Neural crest cell (in vitro differentiated cells): ENCODE results near the gene CDCA3. TPM values are rescaled to one million over a fixed set of nuclear protein-coding genes. Genes with fewer than 3 reads are reported as not detected.
"Not testable (repeated sequence)": the region's sequence is repeated elsewhere in the genome, so short reads cannot be mapped to it uniquely, and the experiment has no call there.

Source experiments
- DNase-seq: peaks from one replicate; pipeline ENCODE4 v3.0.0; 2021; ENCODE audit warnings: low read depth, mixed read lengths, low spot score
- H3K27ac Mint-ChIP-seq: one replicate; pipeline ENCODE4 v1.8.0; 2021; ENCODE audit warnings: mild to moderate bottlenecking, mixed read lengths; ENCODE audit not compliant: unreplicated experiment
- H3K27me3 Mint-ChIP-seq: 2 replicates; pipeline ENCODE4 v1.8.0; 2021; ENCODE audit warnings: low read depth, mild to moderate bottlenecking, mixed read lengths
- H3K36me3 Mint-ChIP-seq: 2 replicates; pipeline ENCODE4 v1.8.0; 2021; ENCODE audit warnings: low read depth, mild to moderate bottlenecking, mixed read lengths
- H3K4me1 Mint-ChIP-seq: 2 replicates; pipeline ENCODE4 v1.8.0; 2021; ENCODE audit warnings: mixed read lengths
- H3K4me3 Mint-ChIP-seq: one replicate; pipeline ENCODE4 v1.8.0; 2021; ENCODE audit warnings: mild to moderate bottlenecking, mixed read lengths
- H3K9me3 Mint-ChIP-seq: 2 replicates; pipeline ENCODE4 v1.8.0; 2021; ENCODE audit warnings: mixed read lengths
- CTCF ChIP-seq: fragments of 200-600 bp; sonication (generic); conservative IDR thresholded peaks from 2 replicates; pipeline ENCODE4 v1.5.0; 2021; ENCODE audit warnings: antibody characterized with exemption, mild to moderate bottlenecking
- total RNA-seq: library from RNA; stranded (reverse); gene quantifications from 2 replicates; pipeline ENCODE4 v1.2.1, GENCODE V29; 2021

The CDCA3 gene
- total RNA-seq, 1 donor from 2014 or later, result 71.7 TPM

GRCh38 chr12:6891646-6892001, 40.5 kb upstream of the CDCA3 start:
- Mint-ChIP-seq H3K27me3 (no peaks in the 10 kb centered on the region), H3K36me3 (peaks cover 5% of the 10 kb centered on the region), H3K4me1 (peaks cover 23% of the 10 kb centered on the region), H3K4me3 (peak overlapping the region; percentile 80), H3K27ac (peak overlapping the region; percentile 71), H3K9me3 (peaks cover 4% of the 10 kb centered on the region)
- TF ChIP-seq CTCF, result no peak
- DNase-seq, result no peak

- peak; percentile 99 for DNase-seq
- Mint-ChIP-seq H3K36me3 (peaks cover 5% of the 10 kb centered on the region), H3K4me3 (peak overlapping the region; percentile 84), H3K9me3 (peaks cover 1% of the 10 kb centered on the region), H3K27ac (peak overlapping the region; percentile 99), H3K27me3 (no peaks in the 10 kb centered on the region), H3K4me1 (peaks cover 27% of the 10 kb centered on the region)
- peak; percentile 99 for TF ChIP-seq CTCF
These were observed 39.9 kb upstream of the CDCA3 start for GRCh38 chr12:6890789-6891645.

- not testable (repeated sequence) for H3K9me3 Mint-ChIP-seq, H3K36me3 Mint-ChIP-seq, H3K27me3 Mint-ChIP-seq, DNase-seq
- Mint-ChIP-seq H3K27ac (peak overlapping the region; percentile 99), H3K4me3 (peak overlapping the region; percentile 84), H3K4me1 (peaks cover 32% of the 10 kb centered on the region)
These were observed 38.9 kb upstream of the CDCA3 start for GRCh38 chr12:6889775-6890573.

GRCh38 chr12:6888794-6889193, 37.7 kb upstream of the CDCA3 start:
- H3K36me3 Mint-ChIP-seq, DNase-seq, H3K27me3 Mint-ChIP-seq, H3K4me3 Mint-ChIP-seq, H3K27ac Mint-ChIP-seq, H3K9me3 Mint-ChIP-seq: not testable (repeated sequence)
- peaks cover 32% of the 10 kb centered on the region for H3K4me1 Mint-ChIP-seq

GRCh38 chr12:6888360-6888759, 37.3 kb upstream of the CDCA3 start:
- H3K36me3 Mint-ChIP-seq, result peaks cover 5% of the 10 kb centered on the region
- H3K4me3 Mint-ChIP-seq, result peak overlapping the region; percentile 16
- no peaks in the 10 kb centered on the region for H3K27me3 Mint-ChIP-seq
- peaks cover 32% of the 10 kb centered on the region for H3K4me1 Mint-ChIP-seq
- H3K9me3 Mint-ChIP-seq, result no peaks in the 10 kb centered on the region
- no peak for DNase-seq
- TF ChIP-seq CTCF, result no peak
- H3K27ac Mint-ChIP-seq, result no peak overlapping the region

GRCh38 chr12:6887460-6887859, 36.4 kb upstream of the CDCA3 start:
- H3K4me1 Mint-ChIP-seq, result peaks cover 29% of the 10 kb centered on the region
- H3K27ac Mint-ChIP-seq, result no peak overlapping the region
- H3K9me3 Mint-ChIP-seq, result no peaks in the 10 kb centered on the region
- H3K36me3 Mint-ChIP-seq, result peaks cover 5% of the 10 kb centered on the region
- H3K4me3 Mint-ChIP-seq, result no peak overlapping the region
- H3K27me3 Mint-ChIP-seq, result no peaks in the 10 kb centered on the region
- no peak for DNase-seq
- TF ChIP-seq CTCF, result no peak

GRCh38 chr12:6886206-6886999, 35.3 kb upstream of the CDCA3 start:
- not testable (repeated sequence) for H3K9me3 Mint-ChIP-seq, H3K4me3 Mint-ChIP-seq, DNase-seq, H3K36me3 Mint-ChIP-seq, H3K27ac Mint-ChIP-seq, H3K27me3 Mint-ChIP-seq
- H3K4me1 Mint-ChIP-seq, result peaks cover 23% of the 10 kb centered on the region
